Panc1 (cell line): ENCODE data around the gene U2SURP. TPM values are rescaled to one million over a fixed set of nuclear protein-coding genes. Genes with fewer than 3 reads are reported as not detected.
A peak's percentile ranks its signal among the peaks of the same experiment; 100 is the strongest.

Source experiments
- ATAC-seq: fragments of 200-7000 bp; cut with Tn5 transposase; 2 replicates; pipeline ENCODE4 v1.9.1; 2020; ENCODE audit warnings: mild to moderate bottlenecking, moderate library complexity
- BruUV-seq: library from RNA; stranded (reverse); fragments of 400-500 nt; replicated peaks from 2 replicates; lab custom pipeline; 2021; lab: Mats Ljungman, UMichigan
- CTCF ChIA-PET: fragments of 300-600 bp; sonication (Branson Sonifier 250); formaldehyde crosslinking; loops from one replicate; lab custom pipeline; 2022; ENCODE audit warnings: antibody characterized with exemption; lab: Charles Lee
- POLR2A ChIA-PET: fragments of 300-600 bp; sonication (Branson Sonifier 250); formaldehyde crosslinking; loops from one replicate; lab custom pipeline; 2022; ENCODE audit warnings: antibody characterized with exemption; lab: Charles Lee
- DNase-seq: peaks from one replicate; pipeline ENCODE4 v3.0.0-alpha.2; 2010; ENCODE audit warnings: low read depth, low spot score
- H3K27ac ChIP-seq: 2 replicates; pipeline ENCODE4 v1.5.1; 2011; ENCODE audit warnings: mild to moderate bottlenecking, low read length, inconsistent platforms
- H3K27me3 ChIP-seq: fragments of 200-500 bp; sonication (Bioruptor generic); 2 replicates; pipeline ENCODE4 v1.6.0; 2014; ENCODE audit warnings: low read length, inconsistent platforms; ENCODE audit not compliant: control insufficient read depth, insufficient read depth
- H3K36me3 ChIP-seq: fragments of 200-500 bp; sonication (Bioruptor generic); 2 replicates; pipeline ENCODE4 v1.5.1; 2014; ENCODE audit warnings: inconsistent platforms, mild to moderate bottlenecking, low read length, moderate library complexity; ENCODE audit not compliant: control insufficient read depth, insufficient read depth
- H3K4me1 ChIP-seq: 2 replicates; pipeline ENCODE4 v1.5.1; 2011; ENCODE audit warnings: inconsistent platforms, mild to moderate bottlenecking, low read length, moderate library complexity; ENCODE audit not compliant: control insufficient read depth, insufficient read depth
- H3K4me3 ChIP-seq, 2 experiments: 2 replicates each; pipeline ENCODE4 v1.5.1; 2011 to 2012; ENCODE audit warnings: low read depth in 2 of 2, low read length in 2 of 2, mild to moderate bottlenecking in 2 of 2, inconsistent platforms in 1 of 2, moderate library complexity in 1 of 2
- H3K9me3 ChIP-seq: fragments of 200-500 bp; sonication (Bioruptor generic); 2 replicates; pipeline ENCODE4 v1.5.1; 2014; ENCODE audit warnings: low read depth, mild to moderate bottlenecking, inconsistent platforms, low read length, moderate library complexity; ENCODE audit not compliant: control insufficient read depth, insufficient read depth
- CTCF ChIP-seq: fragments of 450-650 bp; IDR thresholded peaks from 2 replicates; pipeline ENCODE4 v1.5.1; 2017; ENCODE audit warnings: mild to moderate bottlenecking
- POLR2AphosphoS5 ChIP-seq: IDR thresholded peaks from 2 replicates; pipeline ENCODE4 v1.6.1; 2012; ENCODE audit warnings: mild to moderate bottlenecking, low read depth, low read length, moderate library complexity
- SIN3A ChIP-seq: IDR thresholded peaks from 2 replicates; pipeline ENCODE4 v1.6.1; 2012; ENCODE audit warnings: low read depth, mild to moderate bottlenecking, low read length, moderate library complexity, borderline replicate concordance; ENCODE audit not compliant: insufficient read depth
- TCF7L2 ChIP-seq: IDR thresholded peaks from 2 replicates; pipeline ENCODE4 v1.6.1; 2011; ENCODE audit warnings: mild to moderate bottlenecking, low read depth, low read length, inconsistent platforms
- in situ Hi-C: cut with HindIII; loops from 2 replicates; pipeline ENCODE4 v1.10.0; 2016; ENCODE audit warnings: low sequenced_read_pairs, low pct_unique_long_range_greater_than_20kb
- intact Hi-C: fragments of 100-400 bp; cut with micrococcal nuclease; formaldehyde crosslinking; loops from one replicate; pipeline ENCODE4 v1.10.0; 2022; ENCODE audit not compliant: unreplicated experiment
- total RNA-seq: library from RNA; stranded (reverse); gene quantifications from one replicate; pipeline ENCODE4 v1.2.1, GENCODE V29; 2021; ENCODE audit not compliant: unreplicated experiment
- TF ChIP-seq, protein P1 (sequence below), 2 experiments: IDR thresholded peaks; 2 replicates each; pipeline ENCODE4 v1.6.1; 2011 to 2012; ENCODE audit warnings: low read depth in 2 of 2, control low read depth in 1 of 2, low read length in 1 of 2, mild to moderate bottlenecking in 1 of 2, moderate library complexity in 1 of 2; ENCODE audit not compliant: insufficient read depth in 1 of 2

The U2SURP gene
- total RNA-seq, 1 experiment from 2014 or later = 135 TPM

DNA sequence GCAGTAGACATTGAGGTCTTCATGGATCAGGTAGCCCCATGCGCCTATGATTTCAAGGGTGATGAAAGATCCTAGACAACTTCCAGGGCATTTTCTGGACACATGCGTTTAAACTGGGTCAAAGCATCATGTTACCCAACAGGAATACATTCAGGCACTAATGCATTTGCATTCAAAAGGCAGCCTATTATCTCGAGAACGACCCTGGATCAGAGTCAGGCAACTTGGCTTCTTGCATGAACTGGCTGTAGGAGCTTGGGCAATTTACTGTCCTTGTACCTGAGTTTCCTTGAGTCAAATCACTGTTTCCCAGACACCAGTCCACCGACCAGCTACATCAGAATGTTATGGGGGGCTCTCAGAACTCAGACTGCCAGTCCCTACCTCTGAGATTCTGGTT lies 66.7 kb downstream of the U2SURP start:
- intact Hi-C loops (no loop called here), in situ Hi-C loops (no loop called here)
- BruUV-seq = no TSS peak
- no peak for ATAC-seq
- TF ChIP-seq CTCF (no peak), POLR2AphosphoS5 (no peak), SIN3A (no peak), TCF7L2 (no peak)
- TF ChIP-seq, protein P1, sequence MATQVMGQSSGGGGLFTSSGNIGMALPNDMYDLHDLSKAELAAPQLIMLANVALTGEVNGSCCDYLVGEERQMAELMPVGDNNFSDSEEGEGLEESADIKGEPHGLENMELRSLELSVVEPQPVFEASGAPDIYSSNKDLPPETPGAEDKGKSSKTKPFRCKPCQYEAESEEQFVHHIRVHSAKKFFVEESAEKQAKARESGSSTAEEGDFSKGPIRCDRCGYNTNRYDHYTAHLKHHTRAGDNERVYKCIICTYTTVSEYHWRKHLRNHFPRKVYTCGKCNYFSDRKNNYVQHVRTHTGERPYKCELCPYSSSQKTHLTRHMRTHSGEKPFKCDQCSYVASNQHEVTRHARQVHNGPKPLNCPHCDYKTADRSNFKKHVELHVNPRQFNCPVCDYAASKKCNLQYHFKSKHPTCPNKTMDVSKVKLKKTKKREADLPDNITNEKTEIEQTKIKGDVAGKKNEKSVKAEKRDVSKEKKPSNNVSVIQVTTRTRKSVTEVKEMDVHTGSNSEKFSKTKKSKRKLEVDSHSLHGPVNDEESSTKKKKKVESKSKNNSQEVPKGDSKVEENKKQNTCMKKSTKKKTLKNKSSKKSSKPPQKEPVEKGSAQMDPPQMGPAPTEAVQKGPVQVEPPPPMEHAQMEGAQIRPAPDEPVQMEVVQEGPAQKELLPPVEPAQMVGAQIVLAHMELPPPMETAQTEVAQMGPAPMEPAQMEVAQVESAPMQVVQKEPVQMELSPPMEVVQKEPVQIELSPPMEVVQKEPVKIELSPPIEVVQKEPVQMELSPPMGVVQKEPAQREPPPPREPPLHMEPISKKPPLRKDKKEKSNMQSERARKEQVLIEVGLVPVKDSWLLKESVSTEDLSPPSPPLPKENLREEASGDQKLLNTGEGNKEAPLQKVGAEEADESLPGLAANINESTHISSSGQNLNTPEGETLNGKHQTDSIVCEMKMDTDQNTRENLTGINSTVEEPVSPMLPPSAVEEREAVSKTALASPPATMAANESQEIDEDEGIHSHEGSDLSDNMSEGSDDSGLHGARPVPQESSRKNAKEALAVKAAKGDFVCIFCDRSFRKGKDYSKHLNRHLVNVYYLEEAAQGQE (IDR thresholded peaks at IDR 0.05; ENCODE audit: insufficient read depth in 1 of 2, low read depth in 2 of 2, low read length in 1 of 2) = no peak
- no peak for DNase-seq
- Histone ChIP-seq H3K4me3 (no peak overlapping the region), H3K9me3 (no peaks in the 10 kb centered on the region), H3K27me3 (no peaks in the 10 kb centered on the region), H3K27ac (no peak overlapping the region), H3K4me1 (no peaks in the 10 kb centered on the region), H3K36me3 (no peaks in the 10 kb centered on the region)
- ChIA-PET CTCF (no interaction called here), POLR2A (no interaction called here)

- Histone ChIP-seq H3K27ac (no peak overlapping the region), H3K36me3 (no peaks in the 10 kb centered on the region), H3K27me3 (no peaks in the 10 kb centered on the region), H3K4me1 (no peaks in the 10 kb centered on the region), H3K4me3 (no peak overlapping the region), H3K9me3 (no peaks in the 10 kb centered on the region)
- CTCF ChIA-PET = no interaction called here
- DNase-seq = no peak
- POLR2A ChIA-PET = no interaction called here
- 0 out of 2 replicates have a peak, but pooled peaks have one; percentile 37 for ATAC-seq
- in situ Hi-C loops = no loop called here
- intact Hi-C loops = no loop called here
- no TSS peak for BruUV-seq
- TF ChIP-seq TCF7L2 (no peak), CTCF (no peak), POLR2AphosphoS5 (no peak), SIN3A (no peak)
- TF ChIP-seq, protein P1 (IDR thresholded peaks at IDR 0.05; ENCODE audit: insufficient read depth in 1 of 2, low read depth in 2 of 2, low read length in 1 of 2) = no peak
Observed at GRCh38 chr3:143070977-143071551, 69.7 kb downstream of the U2SURP start.
